IPS-11a (cell line): ENCODE data around the gene JARID2.

ENCODE experiments used
- H3K4me3 ChIP-seq: one replicate; pipeline ENCODE4 v1.5.1; 2013; ENCODE audit warnings: low read depth, low read length, control low read depth

JARID2 gene

DNA sequence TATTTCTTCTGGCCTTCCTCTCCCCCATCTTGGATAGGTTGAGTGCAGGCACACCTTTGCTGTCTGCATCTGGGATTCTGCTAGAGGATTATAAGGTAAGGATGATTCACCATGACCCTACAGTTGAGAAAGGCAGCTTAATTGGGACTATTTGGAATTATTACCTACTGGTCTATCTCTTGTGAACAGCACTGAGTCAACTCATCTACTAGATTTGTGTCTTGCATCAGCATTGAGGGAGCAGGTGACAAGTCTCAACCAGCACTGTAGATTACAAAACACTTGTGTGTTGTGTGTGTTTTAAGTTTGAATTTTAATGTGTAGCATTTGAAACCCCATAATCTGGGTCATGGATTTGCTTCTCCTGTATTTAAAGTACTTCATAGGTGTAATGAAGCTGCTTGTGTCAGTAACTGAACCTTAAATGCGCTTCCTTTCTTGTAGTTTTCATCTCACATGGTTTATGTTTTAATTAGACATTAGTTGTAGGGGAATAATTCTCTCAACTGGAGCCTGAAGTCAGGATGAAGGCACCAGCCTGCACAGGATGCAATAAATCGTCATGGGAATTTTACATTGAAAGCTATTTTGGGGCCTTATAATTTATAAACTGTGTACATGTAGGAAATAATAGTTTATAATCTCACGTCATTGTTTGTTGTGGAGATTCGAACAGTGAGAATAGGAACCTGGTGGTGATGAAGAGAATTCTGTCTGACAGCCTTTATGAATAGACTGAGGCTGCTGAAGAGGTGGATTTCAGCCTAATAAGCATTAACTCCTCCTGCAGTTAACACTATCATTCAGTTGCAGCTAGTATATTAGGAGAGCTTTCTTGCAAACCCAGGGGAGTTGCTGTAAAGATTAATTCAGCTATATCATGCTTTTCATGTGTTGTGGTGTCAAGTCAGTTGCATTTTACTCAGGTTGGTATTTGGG is 125.1 kb downstream of the JARID2 start:
- no peak overlapping the region for H3K4me3 ChIP-seq

DNA sequence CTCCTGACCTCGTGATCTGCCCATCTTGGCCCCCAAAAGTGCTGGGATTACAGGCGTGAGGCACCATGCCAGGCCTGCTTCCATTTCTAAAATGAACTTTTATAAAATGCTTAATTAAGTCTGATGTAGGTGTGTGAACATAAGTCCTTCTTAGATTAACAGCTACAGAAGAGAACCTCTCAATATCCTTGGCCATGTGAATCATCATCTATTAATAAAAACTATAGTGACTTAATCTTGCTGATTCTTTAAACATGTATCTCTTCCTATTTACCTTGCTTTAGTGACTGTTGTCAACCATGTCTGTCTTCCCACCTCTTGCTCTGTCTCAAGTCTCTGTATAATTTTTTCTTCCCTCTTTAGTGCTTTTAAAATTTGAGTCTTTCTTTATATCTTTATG is 127.1 kb downstream of the JARID2 start:
- H3K4me3 ChIP-seq, result no peak overlapping the region

DNA sequence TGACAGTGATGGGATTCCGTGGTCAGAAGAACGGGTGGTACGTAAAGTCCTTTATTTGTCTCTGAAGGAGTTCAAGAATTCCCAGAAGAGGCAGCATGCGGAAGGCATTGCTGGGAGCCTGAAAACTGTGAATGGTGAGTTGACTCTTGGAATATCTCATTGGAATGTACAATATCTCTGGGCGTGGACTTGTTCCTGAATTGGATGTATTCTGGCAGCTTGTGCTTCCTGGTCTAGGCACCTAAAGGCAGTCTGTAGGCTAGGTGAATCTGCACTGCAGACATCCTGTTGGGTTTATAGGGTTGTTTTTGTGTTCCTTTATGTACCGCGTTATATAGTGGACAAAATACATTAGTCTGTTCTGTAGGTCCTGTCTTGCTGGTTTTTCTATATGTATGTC is 128.2 kb downstream of the JARID2 start:
- H3K4me3 ChIP-seq, result no peak overlapping the region

DNA sequence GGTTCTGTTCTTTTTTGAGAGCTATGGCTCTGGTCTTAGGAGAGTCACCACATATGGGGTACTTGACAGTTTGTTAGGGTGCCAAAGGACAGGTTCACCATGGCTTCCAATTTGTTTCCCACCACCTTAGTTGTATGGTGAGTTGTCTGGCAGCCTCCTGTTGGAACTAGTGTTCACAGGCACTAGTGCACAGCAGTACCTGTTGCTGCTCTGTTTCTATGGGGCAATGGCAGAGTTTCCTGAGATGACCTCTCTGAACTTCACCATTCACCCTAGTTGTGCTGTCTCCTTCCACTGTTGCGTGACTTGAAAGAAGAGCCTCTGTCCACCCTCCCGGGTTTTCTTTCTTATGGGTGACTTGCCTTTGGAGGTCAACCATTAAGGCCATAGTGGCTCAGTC is 129.1 kb downstream of the JARID2 start:
- H3K4me3 ChIP-seq, result no peak overlapping the region

DNA sequence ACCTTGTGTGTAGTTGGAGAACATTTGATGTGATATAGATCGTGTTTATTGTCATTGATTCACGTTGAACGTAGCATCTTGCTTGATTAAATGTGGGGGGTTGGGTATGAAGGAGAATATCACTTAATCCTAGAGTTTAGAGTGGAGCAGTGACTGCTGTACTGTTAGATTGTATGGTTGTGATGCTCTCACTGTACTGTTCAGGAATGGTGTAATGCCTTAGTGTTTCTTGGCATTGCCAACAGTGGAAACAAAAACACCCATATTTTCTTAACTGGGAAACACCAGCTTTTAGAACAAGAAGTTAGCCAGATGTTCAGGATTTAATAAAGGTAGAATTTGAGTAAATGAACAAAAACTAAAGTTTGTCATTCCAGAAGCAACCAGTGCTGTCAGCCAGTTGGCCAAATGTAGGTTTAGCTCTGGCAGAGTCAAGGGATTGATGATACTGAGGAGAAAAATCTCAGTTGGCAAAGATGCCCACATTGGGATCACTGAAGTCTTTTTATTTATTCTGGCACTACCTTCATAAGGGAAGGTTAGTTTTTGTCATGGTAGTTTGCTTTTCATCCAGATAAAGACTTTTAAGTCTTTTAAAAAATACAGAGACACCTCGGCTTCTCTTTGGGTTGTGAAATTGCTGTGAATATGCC is 129.9 kb downstream of the JARID2 start:
- no peak overlapping the region for H3K4me3 ChIP-seq

DNA sequence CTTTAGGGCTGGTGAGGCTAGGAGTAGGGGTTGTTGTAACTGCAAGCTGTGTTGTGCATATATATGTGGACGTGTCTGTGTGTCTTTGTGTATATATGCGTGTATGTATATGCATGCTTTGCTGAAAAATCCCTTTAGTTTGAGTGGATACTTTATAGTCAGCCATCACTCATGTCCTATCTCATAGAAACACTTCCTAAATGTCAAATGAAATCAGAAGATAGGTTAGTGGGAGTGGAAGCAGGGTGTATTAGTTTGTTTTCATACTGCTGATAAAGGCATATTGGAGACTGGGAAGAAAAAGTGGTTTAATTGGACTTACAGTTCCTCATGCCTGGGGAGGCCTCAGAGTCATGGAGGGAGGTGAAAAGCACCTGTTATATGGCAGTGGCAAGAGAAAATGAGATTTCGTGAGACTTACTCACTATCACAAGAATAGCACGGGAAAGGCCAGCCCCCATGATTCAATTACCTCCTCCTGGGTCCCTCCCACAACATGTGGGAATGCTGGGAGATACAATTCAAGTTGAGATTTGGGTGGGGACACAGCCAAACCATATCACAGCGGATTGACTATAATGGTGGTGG is 131.1 kb downstream of the JARID2 start:
- no peak overlapping the region for H3K4me3 ChIP-seq

DNA sequence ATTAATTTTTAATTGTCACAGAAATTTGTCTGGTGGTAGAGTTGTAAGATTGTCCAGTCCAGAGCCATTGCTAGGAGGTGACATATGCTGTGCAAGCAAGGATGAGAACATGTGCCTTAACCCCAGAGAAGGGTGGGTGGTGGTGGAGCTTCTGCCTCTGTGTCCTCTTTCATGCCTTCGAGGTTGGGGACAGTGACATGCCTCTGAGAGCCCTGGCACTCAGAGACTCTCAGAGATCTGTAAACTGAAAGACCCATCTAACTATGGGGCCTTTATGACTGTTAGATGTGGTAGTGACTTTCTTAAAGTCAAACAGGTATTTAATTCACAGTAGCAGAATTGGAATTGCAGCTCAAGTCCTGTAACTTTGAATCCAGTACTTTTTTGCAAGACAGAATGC is 132.4 kb downstream of the JARID2 start:
- H3K4me3 ChIP-seq, result no peak overlapping the region

DNA sequence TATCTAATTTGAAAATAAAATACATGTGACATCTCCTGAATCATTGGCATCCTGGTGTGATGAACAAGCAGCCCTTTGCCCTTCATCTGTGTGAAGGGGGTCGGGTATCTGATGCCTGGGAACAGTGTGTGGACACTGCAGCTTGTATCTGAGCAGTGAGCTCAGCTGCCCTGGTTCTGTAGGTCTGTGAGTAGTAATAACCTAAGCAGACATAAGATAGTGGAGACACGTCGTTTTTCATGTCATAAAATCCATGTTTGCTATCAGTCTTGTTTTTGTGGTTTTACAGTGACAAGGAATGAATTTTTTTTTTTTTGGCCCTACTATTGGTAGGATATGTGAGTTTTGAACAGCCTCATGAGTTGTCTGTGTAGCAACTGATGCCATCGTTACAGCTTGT is 133.0 kb downstream of the JARID2 start:
- H3K4me3 ChIP-seq, result no peak overlapping the region

DNA sequence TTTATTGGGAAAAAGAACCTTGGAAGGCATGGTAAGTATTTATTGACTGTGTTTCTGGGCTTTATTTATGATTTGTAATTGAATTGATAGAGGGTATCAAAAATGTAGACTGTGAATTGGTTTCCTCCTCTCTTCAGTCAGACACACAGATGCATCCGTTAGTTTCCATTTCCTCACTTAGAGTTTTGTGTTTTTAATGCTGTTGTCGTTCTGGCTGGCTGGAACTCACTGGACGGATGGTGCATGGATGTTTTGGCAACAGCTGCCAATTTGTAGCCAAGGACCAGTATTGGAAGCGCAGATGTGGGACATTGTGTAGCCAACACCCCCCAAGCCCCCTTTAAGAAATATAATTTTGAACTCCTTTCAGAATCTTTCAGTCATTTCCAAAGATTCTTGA is 134.5 kb downstream of the JARID2 start:
- no peak overlapping the region for H3K4me3 ChIP-seq

DNA sequence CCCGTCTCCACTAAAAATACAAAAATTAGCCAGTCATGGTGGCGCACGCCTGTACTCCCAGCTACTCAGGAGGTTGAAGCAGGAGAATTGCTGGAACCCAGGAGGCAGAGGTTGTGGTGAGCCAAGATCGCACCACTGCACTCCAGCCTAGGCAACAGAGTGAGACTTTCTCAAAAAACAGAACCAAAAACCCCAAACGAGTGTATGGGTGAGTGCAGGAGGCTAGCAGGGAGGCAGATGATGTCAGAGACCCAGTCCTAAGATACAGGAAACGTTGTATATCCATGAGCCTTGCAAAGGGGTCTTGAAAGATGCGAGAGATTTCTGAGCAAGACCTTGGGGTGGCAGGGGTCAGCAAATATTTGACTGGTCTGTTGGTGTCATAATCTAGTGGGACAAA is 136.2 kb downstream of the JARID2 start:
- H3K4me3 ChIP-seq, result no peak overlapping the region

DNA sequence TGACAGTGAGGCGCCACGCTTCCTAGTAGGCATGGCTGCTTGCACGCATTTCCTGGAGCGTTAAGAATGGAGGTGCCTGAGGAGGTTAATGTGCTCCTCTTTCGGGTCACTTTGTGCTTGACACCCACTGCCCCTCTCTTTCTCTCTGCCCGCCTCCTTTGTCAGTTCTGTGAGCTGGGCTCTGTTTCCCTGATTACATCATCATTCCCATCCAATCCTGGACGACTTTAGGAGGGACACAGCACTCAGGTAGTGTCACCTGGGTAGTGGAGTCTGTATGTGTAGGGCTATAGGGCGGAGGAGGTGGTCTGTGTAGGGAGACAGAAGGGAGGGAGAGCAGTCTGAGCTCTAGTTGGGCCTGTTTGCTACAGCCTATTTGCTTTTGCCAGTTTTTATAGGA is 136.8 kb downstream of the JARID2 start:
- no peak overlapping the region for H3K4me3 ChIP-seq

DNA sequence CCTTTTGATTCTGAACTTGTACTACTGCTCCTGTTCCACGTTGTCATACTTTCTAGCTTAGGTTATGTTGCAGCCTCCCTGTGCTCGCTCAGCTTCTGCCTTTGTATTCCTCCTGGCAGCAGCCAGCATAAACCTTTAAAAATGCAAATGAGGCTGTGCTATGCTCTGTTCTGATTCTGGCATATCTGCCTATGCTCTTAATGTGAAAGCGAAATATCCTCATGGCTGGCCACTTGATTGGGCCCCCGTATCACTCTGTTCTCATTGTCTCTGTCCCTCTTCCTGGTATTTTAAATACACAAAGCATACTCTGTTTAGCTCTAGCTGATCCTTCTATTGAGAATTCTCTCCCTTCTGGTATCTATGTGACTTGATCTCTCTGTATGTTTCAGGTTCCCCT is 139.0 kb downstream of the JARID2 start:
- H3K4me3 ChIP-seq, result no peak overlapping the region

DNA sequence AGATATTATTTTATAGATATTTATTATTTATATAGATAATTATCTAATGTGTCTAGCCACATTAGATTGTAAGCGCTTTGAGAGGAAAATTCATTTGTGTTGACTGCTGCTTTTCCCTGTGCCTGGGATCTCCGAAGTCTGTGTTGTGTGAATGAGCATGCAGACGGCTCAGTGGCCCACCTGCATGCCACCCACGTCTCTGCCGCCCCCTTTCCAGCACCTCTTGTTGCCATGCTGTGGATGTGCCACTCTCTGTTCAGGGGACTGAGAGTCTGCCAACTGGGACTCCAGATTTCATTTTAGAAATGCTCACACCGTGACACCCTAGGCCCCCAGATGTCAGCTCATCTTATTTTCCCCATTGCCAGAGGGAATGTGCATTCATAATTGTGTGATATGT is 139.7 kb downstream of the JARID2 start:
- H3K4me3 ChIP-seq, result no peak overlapping the region

DNA sequence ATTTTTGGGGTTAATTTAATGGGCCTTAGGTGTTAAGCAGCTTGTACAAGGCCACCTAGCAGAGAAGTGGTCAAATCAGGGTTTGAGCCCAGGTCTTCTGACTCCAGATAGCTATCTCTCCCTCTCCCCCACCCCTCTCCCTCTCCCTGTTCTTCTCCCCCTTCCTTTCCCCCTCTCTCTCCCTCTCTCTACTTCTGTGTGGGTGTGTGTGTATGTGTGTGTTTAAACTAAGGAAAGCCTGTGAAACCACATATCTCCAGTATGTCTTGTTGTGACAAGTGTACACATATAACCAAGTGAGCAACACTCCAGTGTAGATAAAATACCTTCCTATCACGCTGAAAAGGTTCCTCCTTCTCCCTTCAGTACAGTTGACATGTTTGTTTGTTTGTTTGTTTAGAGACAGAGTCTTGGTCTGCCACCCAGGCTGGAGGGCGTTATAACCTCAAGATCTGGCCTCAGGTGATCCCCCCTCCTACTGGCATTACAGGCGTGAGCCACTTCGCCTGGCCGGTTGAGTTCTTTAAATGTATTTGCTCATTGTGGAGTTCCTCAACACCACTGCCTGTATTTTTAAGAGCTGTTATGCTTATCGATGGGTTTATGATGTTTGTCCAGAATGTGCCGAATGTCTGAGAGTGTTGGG is 140.4 kb downstream of the JARID2 start:
- H3K4me3 ChIP-seq, result no peak overlapping the region

DNA sequence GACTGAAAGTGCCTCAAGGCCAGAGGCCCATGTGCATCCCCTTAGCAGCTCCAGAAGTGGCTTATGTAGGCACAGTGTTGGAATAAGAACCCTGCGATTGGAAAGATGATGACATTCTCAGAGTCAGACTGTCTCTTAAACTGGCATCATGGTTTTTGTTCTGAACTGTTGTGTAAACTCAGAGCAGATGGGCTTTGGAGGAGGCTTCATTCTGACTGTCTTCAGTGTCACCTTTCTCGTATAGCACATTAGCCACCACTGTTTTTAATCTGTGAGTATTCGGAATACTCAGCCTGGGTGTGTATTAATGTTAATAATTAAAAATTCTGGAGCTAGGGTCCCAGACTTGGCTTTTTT is 140.9 kb downstream of the JARID2 start:
- H3K4me3 ChIP-seq, result no peak overlapping the region

DNA sequence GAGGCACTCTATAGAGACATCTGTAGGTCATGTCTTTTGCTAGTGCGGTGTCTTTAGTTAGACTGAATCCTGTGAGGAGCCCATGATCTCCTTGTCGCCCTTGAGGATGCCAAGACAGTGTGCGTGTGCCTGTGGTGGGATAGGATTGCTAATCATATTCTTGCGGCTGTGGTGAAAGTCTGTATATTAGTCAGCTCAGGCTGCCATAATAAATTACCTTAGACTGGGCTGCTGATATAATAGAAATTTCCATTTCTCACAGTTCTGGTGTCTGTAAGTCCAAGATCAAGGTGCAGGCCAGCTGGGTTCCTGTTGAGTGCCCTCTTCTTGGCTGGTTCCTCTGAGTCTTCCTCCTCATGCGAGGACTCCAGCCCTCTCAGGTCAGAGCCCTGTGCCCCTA is 141.2 kb downstream of the JARID2 start:
- H3K4me3 ChIP-seq, result no peak overlapping the region

DNA sequence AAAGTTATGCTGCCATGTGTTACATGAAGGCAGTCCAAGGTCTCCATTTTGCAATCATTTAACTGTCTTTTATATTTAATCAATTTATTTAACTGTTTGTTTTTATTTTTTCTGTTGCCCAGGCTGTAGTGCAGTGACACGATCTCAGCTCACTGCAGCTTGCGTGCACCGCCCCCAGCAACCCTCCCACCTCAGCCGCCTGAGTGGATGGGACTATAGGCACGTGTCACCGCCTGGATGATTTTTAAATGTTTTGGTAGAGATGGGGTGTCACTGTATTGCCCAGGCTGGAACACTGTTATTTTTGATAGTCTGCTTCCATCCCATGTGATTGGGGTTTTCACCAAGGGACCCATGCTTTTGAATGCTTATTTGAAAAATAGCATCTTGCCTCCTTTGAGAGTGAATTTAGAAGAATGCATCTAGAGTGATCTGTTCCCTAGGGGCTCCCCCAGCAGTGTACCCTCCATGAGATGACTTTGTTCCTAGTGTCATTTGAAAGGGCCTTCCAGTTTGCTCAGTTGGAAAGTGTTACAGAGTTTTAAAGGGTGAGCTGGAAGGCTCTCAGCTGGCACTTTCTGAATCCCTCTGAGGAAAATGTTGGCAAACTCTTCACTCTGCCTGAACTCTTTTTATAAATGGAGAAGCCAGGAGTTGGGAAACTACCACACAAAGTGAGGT is 143.4 kb downstream of the JARID2 start:
- H3K4me3 ChIP-seq, result no peak overlapping the region

DNA sequence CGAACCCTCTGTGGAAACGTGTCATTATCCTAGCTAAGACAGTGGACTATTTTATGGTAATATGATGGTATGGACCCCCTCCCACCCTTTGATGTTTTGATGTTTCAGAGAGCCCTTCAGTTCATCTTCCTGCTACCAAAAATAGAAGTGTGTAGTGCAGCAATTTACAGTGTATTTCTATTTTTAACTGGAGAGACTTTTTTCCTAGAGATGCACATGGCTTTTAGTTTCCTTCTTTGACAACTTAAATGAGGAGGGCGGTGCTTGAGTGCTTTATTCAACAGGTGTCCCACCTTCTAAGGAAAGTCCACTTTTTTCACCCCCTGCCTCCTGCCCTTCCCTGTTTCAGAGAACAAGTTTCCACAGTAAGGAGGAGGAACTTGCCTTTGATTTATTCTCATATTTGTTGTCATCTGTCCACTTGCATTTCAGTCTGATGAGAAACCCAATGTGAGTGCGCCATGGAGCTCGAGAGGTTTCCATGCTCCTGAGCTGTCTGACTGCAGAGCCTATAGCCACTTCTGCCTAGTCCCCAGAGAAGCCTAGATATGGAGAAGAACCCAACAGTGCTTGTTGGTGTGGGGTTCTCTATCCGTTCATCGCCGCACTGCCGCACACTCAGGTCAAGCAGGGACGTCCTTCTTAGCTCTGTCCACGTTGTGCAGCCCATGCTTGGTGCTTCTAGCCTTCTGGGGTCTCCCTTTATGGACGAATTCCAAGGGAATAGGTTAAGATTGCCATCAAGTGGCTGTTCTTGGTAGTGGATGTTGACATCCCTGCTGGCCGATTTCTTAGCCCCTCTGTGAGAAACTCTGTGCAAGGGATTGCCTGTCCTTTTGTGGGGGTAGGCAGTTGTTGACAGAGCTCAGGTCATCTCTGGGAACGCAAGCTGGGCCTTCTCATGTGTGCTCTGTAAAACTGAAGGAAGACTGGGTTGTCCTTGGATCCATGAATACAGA is 144.2 kb downstream of the JARID2 start:
- no peak overlapping the region for H3K4me3 ChIP-seq

DNA sequence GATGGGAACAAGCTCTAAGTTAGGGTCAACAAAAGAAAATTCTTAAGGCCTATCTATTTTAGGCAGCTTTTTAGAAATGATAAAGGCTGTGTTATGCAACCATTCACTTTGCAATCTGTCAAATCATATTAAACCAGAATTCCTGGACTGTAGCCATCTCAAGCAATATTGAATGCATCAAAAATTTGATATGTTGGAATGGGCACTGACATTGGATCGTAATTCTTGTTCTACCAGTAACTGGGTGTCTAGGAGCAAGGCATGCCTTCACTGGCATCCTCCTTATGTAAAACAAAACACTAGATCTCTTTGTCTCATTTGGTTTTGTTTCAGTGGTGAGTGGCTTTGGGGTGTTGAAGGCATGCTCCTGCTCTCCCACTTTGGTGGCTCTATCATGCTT is 145.6 kb downstream of the JARID2 start:
- H3K4me3 ChIP-seq, result no peak overlapping the region

DNA sequence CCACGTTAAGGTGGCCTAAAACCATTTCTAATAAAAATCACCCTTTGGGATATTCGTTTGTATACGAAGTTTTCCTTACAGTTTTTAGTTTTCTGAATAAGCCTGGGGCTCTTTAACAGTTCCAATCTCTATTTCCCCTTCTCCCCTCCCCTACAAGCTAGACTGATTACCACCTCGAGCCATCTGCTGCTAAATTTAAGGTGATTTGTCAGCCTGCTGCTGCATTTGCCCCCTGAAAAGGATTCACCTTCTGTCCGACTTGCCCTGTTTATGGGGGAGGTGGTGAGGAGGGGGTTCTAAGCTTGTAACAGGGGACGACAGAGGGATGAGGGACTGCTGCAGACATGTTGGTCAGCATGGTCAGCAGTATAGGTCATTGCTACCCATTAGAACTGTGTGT is 146.3 kb downstream of the JARID2 start:
- no peak overlapping the region for H3K4me3 ChIP-seq
